Endothelial cell of umbilical vein (primary cell): ENCODE results near the gene PDYN. TPM values are rescaled to one million over a fixed set of nuclear protein-coding genes. Genes with fewer than 3 reads are reported as not detected.

Experiments used
- BruUV-seq: library from RNA; stranded (reverse); fragments of 400-500 nt; replicated peaks from 2 replicates; lab custom pipeline; 2021; lab: Mats Ljungman, UMichigan
- CTCF ChIA-PET: fragments of 300-600, 350-600 bp; sonication (Branson Sonifier 250); formaldehyde crosslinking; loops from one replicate; lab custom pipeline; 2021; ENCODE audit warnings: antibody characterized with exemption, inconsistent platforms; lab: Charles Lee
- POLR2A ChIA-PET: fragments of 300-600, 350-600 bp; sonication (Branson Sonifier 250); formaldehyde crosslinking; loops from one replicate; lab custom pipeline; 2021; ENCODE audit warnings: antibody characterized with exemption, inconsistent platforms; lab: Charles Lee
- DNase-seq: peaks from one replicate; pipeline ENCODE4 v3.0.0-alpha.2; 2011; ENCODE audit warnings: low read depth, low spot score
- FAIRE-seq: peaks from 2 replicates; lab custom pipeline; 2011; peaks lifted over from hg19 to GRCh38; lab: Jason Lieb, UNC
- H2AFZ ChIP-seq: 2 replicates; pipeline ENCODE4 v1.6.0; 2012; ENCODE audit warnings: low read depth, low read length, control low read depth, inconsistent platforms
- H3K27ac ChIP-seq: 2 replicates; pipeline ENCODE4 v1.5.1; 2011; ENCODE audit warnings: low read depth, mild to moderate bottlenecking, control low read depth, low read length, moderate library complexity; ENCODE audit not compliant: insufficient read depth
- H3K27me3 ChIP-seq, 2 experiments: 2 replicates each; pipeline versions ENCODE4 v1.6.0 to v1.6.1; 2011; ENCODE audit warnings: low read length in 2 of 2, mixed read lengths in 1 of 2; ENCODE audit not compliant: control insufficient read depth in 2 of 2, insufficient read depth in 2 of 2
- H3K36me3 ChIP-seq, 2 experiments: 2 replicates in 1 of 2; 3 replicates in 1 of 2; pipeline ENCODE4 v1.5.1; 2011; ENCODE audit warnings: low read length in 2 of 2, mild to moderate bottlenecking in 1 of 2, moderate library complexity in 1 of 2; ENCODE audit not compliant: control insufficient read depth in 2 of 2, insufficient read depth in 2 of 2; ENCODE audit errors: extremely low read depth in 1 of 2
- H3K4me1 ChIP-seq: 3 replicates; pipeline ENCODE4 v1.5.1; 2011; ENCODE audit warnings: mild to moderate bottlenecking, low read length; ENCODE audit not compliant: control insufficient read depth, insufficient read depth; ENCODE audit errors: extremely low read depth
- H3K4me2 ChIP-seq: 2 replicates; pipeline ENCODE4 v1.6.1; 2011; ENCODE audit warnings: low read length, control low read depth, mixed read lengths; ENCODE audit not compliant: insufficient read depth
- H3K4me3 ChIP-seq, 3 experiments: fragments of 200-600 bp in 1 of 3; sonication (generic), shearing (Covaris generic) in 1 of 3; replicated peaks in 1 of 3; 2 replicates each; pipeline ENCODE4 v1.5.1; 2011 to 2016; ENCODE audit warnings: control low read depth in 3 of 3, low read length in 3 of 3, mild to moderate bottlenecking in 2 of 3, inconsistent platforms in 1 of 3, low read depth in 1 of 3, moderate library complexity in 1 of 3; ENCODE audit not compliant: insufficient read depth in 1 of 3
- H3K79me2 ChIP-seq: 2 replicates; pipeline ENCODE4 v1.6.0; 2012; ENCODE audit warnings: low read length, inconsistent platforms; ENCODE audit not compliant: control insufficient read depth, insufficient read depth
- H3K9ac ChIP-seq: replicated peaks from 2 replicates; pipeline ENCODE3; 2011; ENCODE audit warnings: low read length, control low read depth; ENCODE audit not compliant: insufficient read depth; ENCODE audit errors: extremely low read depth
- H3K9me1 ChIP-seq: replicated peaks from 3 replicates; pipeline ENCODE4 v1.6.0; 2011; ENCODE audit warnings: mild to moderate bottlenecking, low read length; ENCODE audit not compliant: control insufficient read depth, insufficient read depth; ENCODE audit errors: extremely low read depth
- H3K9me3 ChIP-seq: replicated peaks from 2 replicates; pipeline ENCODE4 v1.5.1; 2012; ENCODE audit warnings: low read length, inconsistent platforms; ENCODE audit not compliant: control insufficient read depth, insufficient read depth
- H4K20me1 ChIP-seq: replicated peaks from 2 replicates; pipeline ENCODE3; 2011; ENCODE audit warnings: mild to moderate bottlenecking, low read length; ENCODE audit not compliant: control insufficient read depth, insufficient read depth; ENCODE audit errors: extremely low read depth
- EZH2 ChIP-seq: IDR thresholded peaks from 2 replicates; pipeline ENCODE4 v1.6.1; 2012; ENCODE audit warnings: borderline replicate concordance, low read depth, mild to moderate bottlenecking, moderate library complexity, low read length, inconsistent platforms; ENCODE audit not compliant: severe bottlenecking
- GATA2 ChIP-seq: IDR thresholded peaks from 2 replicates; pipeline ENCODE4 v1.7.0; 2011; ENCODE audit warnings: low read depth, mild to moderate bottlenecking, moderate library complexity, mixed read lengths, low read length; ENCODE audit not compliant: insufficient read length, insufficient read depth
- JUN ChIP-seq: IDR thresholded peaks from 2 replicates; pipeline ENCODE4 v1.6.1; 2011; ENCODE audit warnings: borderline replicate concordance, low read depth; ENCODE audit not compliant: insufficient read length, insufficient read depth
- MYC ChIP-seq: IDR thresholded peaks from one replicate; pipeline ENCODE4 v1.6.1; 2011; ENCODE audit warnings: mild to moderate bottlenecking, low read depth, low read length
- POLR2A ChIP-seq: IDR thresholded peaks from 2 replicates; pipeline ENCODE4 v1.6.1; 2012; ENCODE audit warnings: low read depth, mild to moderate bottlenecking, control low read depth, low read length
- POLR2AphosphoS5 ChIP-seq: IDR thresholded peaks from 2 replicates; pipeline ENCODE4 v1.6.1; 2012; ENCODE audit warnings: low read depth, mild to moderate bottlenecking, control low read depth, low read length, moderate library complexity; ENCODE audit not compliant: insufficient read depth
- dilution Hi-C: fragments of 300-500 bp; cut with MboI; formaldehyde crosslinking; loops from one replicate; pipeline ENCODE4 v1.15.0; 2019; ENCODE audit warnings: low sequenced_read_pairs; ENCODE audit not compliant: extremely low pct_ligation_motif_present
- intact Hi-C: fragments of 100-400 bp; cut with micrococcal nuclease; formaldehyde crosslinking; loops from one replicate; pipeline ENCODE4 v1.10.0; 2022
- polyA plus RNA-seq, 4 experiments: library from polyadenylated mRNA; depleted of rRNA in 3 of 4; stranded (reverse) in 3 of 4; unstranded in 1 of 4; fragments of >200 nt; gene quantifications; 2 replicates each; pipeline versions ENCODE4 v1.2.1 to v1.2.3, GENCODE V29; 2011 to 2012; ENCODE audit warnings: missing spikeins in 1 of 4
- total RNA-seq: library from RNA; stranded (reverse); gene quantifications from 2 replicates; pipeline ENCODE4 v1.2.3, GENCODE V29; 2021
- TF ChIP-seq, protein P1 (sequence below): IDR thresholded peaks from 2 replicates; pipeline ENCODE4 v1.6.1; 2011; ENCODE audit not compliant: insufficient read depth, insufficient read length
- TF ChIP-seq, protein P2 (sequence below), 2 donors: IDR thresholded peaks; 1 replicate in 1 of 2; 2 replicates in 1 of 2; pipeline ENCODE4 v1.5.1; 2011; ENCODE audit warnings: low read length in 2 of 2, mild to moderate bottlenecking in 2 of 2, moderate library complexity in 2 of 2, control low read depth in 1 of 2, inconsistent platforms in 1 of 2, low read depth in 1 of 2; ENCODE audit not compliant: insufficient read depth in 1 of 2; ENCODE audit errors: extremely low read depth in 1 of 2

PDYN gene
- total and polyA plus RNA-seq, 2 donors (not counting 3 experiments of a cell fraction or from before 2014, with no cell fraction given): not detected

DNA sequence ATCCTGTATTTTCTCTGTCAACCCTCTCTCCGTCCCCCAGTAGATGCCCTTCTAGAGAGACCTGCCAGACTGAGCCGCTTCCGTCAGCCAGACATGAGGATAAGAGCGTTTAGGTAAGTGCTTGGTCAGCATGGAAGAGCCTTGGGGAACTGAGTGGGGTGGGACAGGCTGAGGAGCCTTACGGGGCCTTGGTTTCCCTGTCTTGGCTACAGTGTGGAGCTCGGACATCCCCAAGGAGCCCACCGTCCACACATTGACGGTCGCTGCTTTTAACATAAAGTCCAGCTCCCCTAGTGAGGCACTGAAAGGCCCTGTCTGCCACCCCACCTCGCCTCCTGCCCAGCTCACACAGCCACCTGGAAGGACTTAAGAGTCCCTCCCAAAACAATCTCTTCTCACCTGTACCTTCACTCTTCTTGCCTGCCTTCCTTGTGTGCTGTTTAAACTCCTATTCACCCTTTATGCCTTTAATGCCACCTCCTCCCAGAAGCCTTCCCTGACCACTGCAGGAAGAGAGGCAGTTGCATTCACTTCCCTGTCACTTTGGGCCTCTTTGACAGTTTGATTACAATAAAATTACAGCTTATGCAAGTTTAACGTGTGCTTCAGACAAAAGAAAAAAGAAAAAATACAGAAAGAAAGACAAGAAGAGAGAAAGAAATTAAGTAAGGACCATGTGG is 42.3 kb downstream of the PDYN start:
- H3K9me1 ChIP-seq: no peaks in the 10 kb centered on the region
- FAIRE-seq (no peak), DNase-seq (no peak)
- no TSS peak for BruUV-seq
- H4K20me1 ChIP-seq: no peaks in the 10 kb centered on the region
- no peak overlapping the region for H3K9ac ChIP-seq
- POLR2A ChIA-PET: no interaction called here
- CTCF ChIA-PET: no interaction called here
- no peaks in the 10 kb centered on the region for H3K36me3 ChIP-seq
- H3K4me2 ChIP-seq: no peak overlapping the region
- TF ChIP-seq, protein P1, sequence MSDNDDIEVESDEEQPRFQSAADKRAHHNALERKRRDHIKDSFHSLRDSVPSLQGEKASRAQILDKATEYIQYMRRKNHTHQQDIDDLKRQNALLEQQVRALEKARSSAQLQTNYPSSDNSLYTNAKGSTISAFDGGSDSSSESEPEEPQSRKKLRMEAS: no peak
- TF ChIP-seq MYC: no peak
- no peak for TF ChIP-seq POLR2A
- no peak for TF ChIP-seq JUN
- no peak for TF ChIP-seq EZH2
- TF ChIP-seq, protein P2, sequence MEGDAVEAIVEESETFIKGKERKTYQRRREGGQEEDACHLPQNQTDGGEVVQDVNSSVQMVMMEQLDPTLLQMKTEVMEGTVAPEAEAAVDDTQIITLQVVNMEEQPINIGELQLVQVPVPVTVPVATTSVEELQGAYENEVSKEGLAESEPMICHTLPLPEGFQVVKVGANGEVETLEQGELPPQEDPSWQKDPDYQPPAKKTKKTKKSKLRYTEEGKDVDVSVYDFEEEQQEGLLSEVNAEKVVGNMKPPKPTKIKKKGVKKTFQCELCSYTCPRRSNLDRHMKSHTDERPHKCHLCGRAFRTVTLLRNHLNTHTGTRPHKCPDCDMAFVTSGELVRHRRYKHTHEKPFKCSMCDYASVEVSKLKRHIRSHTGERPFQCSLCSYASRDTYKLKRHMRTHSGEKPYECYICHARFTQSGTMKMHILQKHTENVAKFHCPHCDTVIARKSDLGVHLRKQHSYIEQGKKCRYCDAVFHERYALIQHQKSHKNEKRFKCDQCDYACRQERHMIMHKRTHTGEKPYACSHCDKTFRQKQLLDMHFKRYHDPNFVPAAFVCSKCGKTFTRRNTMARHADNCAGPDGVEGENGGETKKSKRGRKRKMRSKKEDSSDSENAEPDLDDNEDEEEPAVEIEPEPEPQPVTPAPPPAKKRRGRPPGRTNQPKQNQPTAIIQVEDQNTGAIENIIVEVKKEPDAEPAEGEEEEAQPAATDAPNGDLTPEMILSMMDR (IDR thresholded peaks at IDR 0.05; ENCODE audit: extremely low read depth in 1 of 2, insufficient read depth in 1 of 2, low read depth in 1 of 2, low read length in 2 of 2): no peak
- TF ChIP-seq GATA2: no peak
- no peak for TF ChIP-seq POLR2AphosphoS5
- intact Hi-C loops: no loop called here
- H2AFZ ChIP-seq: no peak overlapping the region
- no peak overlapping the region for H3K27ac ChIP-seq
- peaks cover 15 to 16% of the 10 kb centered on the region in 2 experiments for H3K27me3 ChIP-seq
- no peak overlapping the region for H3K4me3 ChIP-seq
- no peaks in the 10 kb centered on the region for H3K9me3 ChIP-seq
- H3K4me1 ChIP-seq: no peaks in the 10 kb centered on the region
- dilution Hi-C loops: no loop called here
- H3K79me2 ChIP-seq: no peaks in the 10 kb centered on the region
